Heart left ventricle (tissue), 16 donors: Measurements from ENCODE around the gene CC2D1A. TPM values are rescaled to one million over a fixed set of nuclear protein-coding genes. Genes with fewer than 3 reads are reported as not detected.

Experiments
- ATAC-seq, 4 donors: fragments of 200-7000 bp; cut with Tn5 transposase; one replicate each; pipeline ENCODE4 v1.9.1; 2020 to 2022; ENCODE audit warnings: moderate library complexity in 4 of 4, mild to moderate bottlenecking in 3 of 4, moderate number of reproducible peaks in 1 of 4
- DNase-seq, 5 donors: peaks; one replicate each; pipeline ENCODE4 v3.0.0-alpha.2; 2020
- H3K27ac ChIP-seq, 12 donors: fragments of 200-600 bp; sonication (generic) in 4 of 12; one replicate each; pipeline versions ENCODE4 v1.5.0 to v1.8.0; 2016 to 2022; ENCODE audit warnings: mild to moderate bottlenecking in 2 of 12
- H3K27me3 ChIP-seq, 9 donors: fragments of 200-600 bp; sonication (generic) in 2 of 9; one replicate each; pipeline versions ENCODE4 v1.5.1 to v1.8.0; 2016 to 2022; ENCODE audit warnings: mild to moderate bottlenecking in 3 of 9
- H3K36me3 ChIP-seq, 9 donors: fragments of 200-600 bp; sonication (generic) in 2 of 9; one replicate each; pipeline versions ENCODE4 v1.5.0 to v1.8.0; 2018 to 2022; ENCODE audit warnings: mild to moderate bottlenecking in 2 of 9
- H3K4me1 ChIP-seq, 12 donors: fragments of 200-600 bp; sonication (generic) in 4 of 12; one replicate each; pipeline versions ENCODE4 v1.5.0 to v1.8.0; 2016 to 2022; ENCODE audit warnings: mild to moderate bottlenecking in 3 of 12
- H3K4me3 ChIP-seq, 12 donors: fragments of 200-600 bp; sonication (generic) in 4 of 12; one replicate each; pipeline versions ENCODE4 v1.5.0 to v1.8.0; 2017 to 2022; ENCODE audit warnings: mild to moderate bottlenecking in 9 of 12, moderate library complexity in 4 of 12
- H3K9me3 ChIP-seq, 12 donors: fragments of 200-600 bp; sonication (generic) in 4 of 12; one replicate each; pipeline versions ENCODE4 v1.5.0 to v1.8.0; 2016 to 2022; ENCODE audit warnings: mild to moderate bottlenecking in 1 of 12
- POLR2A ChIP-seq, 2 donors: fragments of 450-650 bp; IDR thresholded peaks; one replicate each; pipeline ENCODE4 v1.6.1; 2017; ENCODE audit warnings: antibody characterized with exemption in 2 of 2, mild to moderate bottlenecking in 2 of 2, moderate library complexity in 2 of 2
- WGBS, 4 donors: extraction: QIAGEN DNeasy Blood & Tissue Kit in 2 of 4; methylation state at CpG; one replicate each; pipeline versions ENCODE4 v1.1.5 to v1.1.7; 2013 to 2018; 5-methylcytosine and 5-hydroxymethylcytosine counted together
- intact Hi-C, 10 donors: fragments of 100-400 bp; cut with DNase I; formaldehyde crosslinking; loops; one replicate each; pipeline versions ENCODE4 v1.11.1 to v1.14.2; 2022
- polyA plus RNA-seq, 2 donors: library from polyadenylated mRNA; stranded (reverse); fragments of 200-250 nt; gene quantifications; one replicate each; pipeline ENCODE4 v1.2.3, GENCODE V29; 2013
- total RNA-seq, 9 donors: library from RNA; depleted of rRNA in 2 of 9; stranded (reverse); fragments of >200 nt in 2 of 9; fragmentation: NEBNext Ultra II Directional in 3 of 9; extraction: Animal tissue kit (Norgen Biotek cat#: 25700) in 3 of 9; gene quantifications; one replicate each; pipeline versions ENCODE4 v1.1.0 to v1.2.4, GENCODE V29; 2016 to 2023
- TF ChIP-seq, protein P1 (sequence below), 12 donors: fragments of 200-600 bp; sonication (generic) in 4 of 12; IDR thresholded peaks; one replicate each; pipeline versions ENCODE4 v1.5.0 to v1.8.0; 2018 to 2022; ENCODE audit warnings: antibody characterized with exemption in 12 of 12, mild to moderate bottlenecking in 5 of 12
- donor health status: ischemic (EF 13 %, LVEDD 7.1; RV severe dilation, severe dysfunction).
- donor health status: healthy with polysubstance abuse.
- donor health status: DM: no; HTN: yes; CAD: no.
- donor health status: DM: no; HTN: no; CAD: no.
- donor health status: ischemic (EF 25% LVEDD 6.9; RV normal size, moderate dysfunction).
- donor health status: ischemic (EF 25% LVEDD 5.7; RV mildly dilated, moderate dysfunction).
- donor health status: healthy.
- donor health status: DM: yes; HTN: yes; CAD: no.
- donor health status: ischemic (EF 35%, LVEDD 5.7; RV mildly dilated, moderate dysfunction).
- donor health status: nonischemic (EF 11% LVEDD 7.7; RV severe dilation, severe dysfunction).
- donor health status: DM: yes; HTN: yes; CAD: no.
- donor health status: PGD.
- donor health status: ischemic (EF 29% LVEDD 5.4; RV normal size, mild dysfunction).
- donor health status: nonischemic (EF 23%, LVEDD 6.1; RV moderate dilation, normal function).

The CC2D1A gene
- total and polyA plus RNA-seq, 11 donors: 14.4 to 36.3 (median 19.5) TPM

- intact Hi-C loops: no loop called here
- Histone ChIP-seq H3K9me3 (no peaks in the 10 kb centered on the region), H3K4me1 (peaks cover 0 to 12% (median 0%) of the 10 kb centered on the region in 12 donors), H3K27me3 (no peaks in the 10 kb centered on the region), H3K36me3 (peaks cover 0 to 83% (median 70%) of the 10 kb centered on the region in 9 donors), H3K4me3 (no peak overlapping the region), H3K27ac (no peak overlapping the region)
- TF ChIP-seq POLR2A (IDR thresholded peaks at IDR 0.05): no peak
- TF ChIP-seq, protein P1, sequence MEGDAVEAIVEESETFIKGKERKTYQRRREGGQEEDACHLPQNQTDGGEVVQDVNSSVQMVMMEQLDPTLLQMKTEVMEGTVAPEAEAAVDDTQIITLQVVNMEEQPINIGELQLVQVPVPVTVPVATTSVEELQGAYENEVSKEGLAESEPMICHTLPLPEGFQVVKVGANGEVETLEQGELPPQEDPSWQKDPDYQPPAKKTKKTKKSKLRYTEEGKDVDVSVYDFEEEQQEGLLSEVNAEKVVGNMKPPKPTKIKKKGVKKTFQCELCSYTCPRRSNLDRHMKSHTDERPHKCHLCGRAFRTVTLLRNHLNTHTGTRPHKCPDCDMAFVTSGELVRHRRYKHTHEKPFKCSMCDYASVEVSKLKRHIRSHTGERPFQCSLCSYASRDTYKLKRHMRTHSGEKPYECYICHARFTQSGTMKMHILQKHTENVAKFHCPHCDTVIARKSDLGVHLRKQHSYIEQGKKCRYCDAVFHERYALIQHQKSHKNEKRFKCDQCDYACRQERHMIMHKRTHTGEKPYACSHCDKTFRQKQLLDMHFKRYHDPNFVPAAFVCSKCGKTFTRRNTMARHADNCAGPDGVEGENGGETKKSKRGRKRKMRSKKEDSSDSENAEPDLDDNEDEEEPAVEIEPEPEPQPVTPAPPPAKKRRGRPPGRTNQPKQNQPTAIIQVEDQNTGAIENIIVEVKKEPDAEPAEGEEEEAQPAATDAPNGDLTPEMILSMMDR (IDR thresholded peaks at IDR 0.05): no peak
- no peak for ATAC-seq
- DNase-seq: no peak
- WGBS, 4 donors: 95 to 97% (median 96%) methylated on average over 14 to 17 of the region's 17 CpGs
These were observed 7.4 kb downstream of the CC2D1A start for GRCh38 chr19:13913352-13913751.

DNA sequence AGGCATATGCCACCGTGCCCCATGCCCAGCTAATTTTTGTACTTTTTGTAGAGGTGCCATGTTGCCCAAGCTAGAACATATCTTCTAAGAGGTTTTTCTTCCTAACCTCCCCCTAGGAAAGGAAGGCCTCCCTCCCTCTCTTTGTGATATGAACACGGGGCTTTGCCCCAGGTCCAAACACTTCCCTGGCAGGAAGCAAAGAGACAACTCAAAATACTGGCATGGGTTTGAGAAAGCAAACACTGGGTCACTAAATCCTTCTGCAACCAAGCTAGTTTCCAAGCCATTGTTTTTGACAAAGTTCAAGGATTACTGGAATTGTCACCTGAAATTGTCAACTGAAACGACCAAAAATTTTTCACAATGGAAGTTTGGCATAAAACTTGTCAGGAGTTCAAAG lies 8.8 kb downstream of the CC2D1A start:
- ATAC-seq (no peak), DNase-seq (no peak)
- Histone ChIP-seq H3K36me3 (peaks cover 0 to 92% (median 85%) of the 10 kb centered on the region in 9 donors), H3K9me3 (no peaks in the 10 kb centered on the region), H3K27ac (no peak overlapping the region), H3K4me1 (peaks cover 0 to 15% (median 0%) of the 10 kb centered on the region in 12 donors), H3K27me3 (no peaks in the 10 kb centered on the region), H3K4me3 (no peak overlapping the region)
- intact Hi-C loops: no loop called here
- 81 to 88% (median 83%) methylated on average over 3 of the region's 3 CpGs for WGBS, 4 donors
- TF ChIP-seq, protein P1 (IDR thresholded peaks at IDR 0.05): no peak
- no peak for TF ChIP-seq POLR2A (IDR thresholded peaks at IDR 0.05)

DNA sequence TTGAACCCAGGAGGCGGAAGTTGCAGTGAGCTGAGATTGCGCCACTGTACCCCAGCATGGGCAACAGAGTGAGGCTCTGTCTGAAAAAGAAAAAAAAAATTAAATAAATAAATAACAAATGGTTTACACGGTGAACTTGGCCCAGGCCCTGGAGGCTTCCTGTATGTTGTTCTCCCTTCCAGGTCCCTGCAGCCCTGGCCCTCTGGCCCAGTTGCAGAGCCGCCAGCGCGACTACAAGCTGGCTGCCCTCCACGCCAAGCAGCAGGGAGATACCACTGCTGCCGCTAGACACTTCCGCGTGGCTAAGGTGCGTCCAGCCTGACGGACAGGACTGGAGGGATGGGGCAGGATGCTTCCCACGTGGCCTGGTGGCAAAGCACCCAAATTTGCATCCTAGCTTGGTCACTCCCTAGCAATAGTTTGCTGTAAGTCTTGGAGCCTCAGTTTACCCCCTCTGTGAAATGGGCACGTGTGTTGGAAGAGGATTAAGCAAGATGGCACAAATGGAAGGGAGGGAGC lies 11.9 kb downstream of the CC2D1A start:
- TF ChIP-seq POLR2A (IDR thresholded peaks at IDR 0.05): no peak
- TF ChIP-seq, protein P1 (IDR thresholded peaks at IDR 0.05): no peak
- peaks cover 5 to 99% (median 91%) of the 10 kb centered on the region in 9 donors for H3K36me3 ChIP-seq
- DNase-seq: peak in 4 of 5 donors; percentile 41 to 64 (median 55)
- peak overlapping the region in 6 of 12 donors; percentile 11 to 53 (median 42) for H3K27ac ChIP-seq
- H3K9me3 ChIP-seq: peaks cover 0 to 6% (median 0%) of the 10 kb centered on the region in 12 donors
- H3K4me3 ChIP-seq: no peak overlapping the region
- peaks cover 0 to 15% (median 0%) of the 10 kb centered on the region in 12 donors for H3K4me1 ChIP-seq
- peak; percentile 52 to 79 (median 62) for ATAC-seq
- 69 to 80% (median 72%) methylated on average over 13 to 14 of the region's 14 CpGs for WGBS, 4 donors
- intact Hi-C loops: no loop called here
- no peaks in the 10 kb centered on the region for H3K27me3 ChIP-seq

DNA sequence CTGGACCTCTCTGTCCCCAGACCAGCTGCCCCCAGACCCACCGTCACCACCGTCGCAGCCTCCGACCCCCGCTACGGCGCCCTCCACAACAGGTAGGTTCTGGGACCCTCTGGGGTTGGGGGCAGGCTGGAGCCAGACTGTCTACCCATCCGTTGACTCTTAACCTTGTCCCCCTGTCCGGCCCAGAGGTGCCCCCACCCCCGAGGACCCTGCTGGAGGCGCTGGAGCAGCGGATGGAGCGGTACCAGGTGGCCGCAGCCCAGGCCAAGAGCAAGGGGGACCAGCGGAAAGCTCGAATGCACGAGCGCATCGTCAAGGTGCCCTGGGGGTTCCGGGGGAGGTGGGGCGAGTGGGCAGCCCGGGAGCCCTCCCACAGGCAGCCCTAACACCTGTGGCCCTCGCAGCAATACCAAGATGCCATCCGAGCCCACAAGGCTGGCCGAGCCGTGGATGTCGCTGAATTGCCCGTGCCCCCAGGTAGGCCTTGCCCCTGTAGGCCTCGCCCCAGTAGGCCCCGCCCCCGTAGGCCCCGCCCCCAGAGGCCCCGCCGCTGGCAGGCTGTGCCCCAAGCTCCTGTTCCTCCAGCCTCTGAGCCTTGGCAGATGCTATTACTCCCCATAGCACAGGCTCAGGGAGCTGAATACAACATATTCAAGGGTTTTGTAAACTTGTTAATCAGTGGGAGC lies 12.9 kb downstream of the CC2D1A start:
- ATAC-seq (peak in 1 of 4 donors; percentile 17), DNase-seq (no peak)
- no peaks in the 10 kb centered on the region for H3K27me3 ChIP-seq
- TF ChIP-seq, protein P1 (IDR thresholded peaks at IDR 0.05): no peak
- TF ChIP-seq POLR2A (IDR thresholded peaks at IDR 0.05): no peak
- peaks cover 0 to 6% (median 0%) of the 10 kb centered on the region in 12 donors for H3K9me3 ChIP-seq
- peaks cover 0 to 15% (median 0%) of the 10 kb centered on the region in 12 donors for H3K4me1 ChIP-seq
- WGBS, 4 donors: 89 to 97% (median 92%) methylated on average over 25 to 34 of the region's 34 CpGs
- peak overlapping the region in 2 of 12 donors; percentile 43 to 53 for H3K27ac ChIP-seq
- H3K4me3 ChIP-seq: no peak overlapping the region
- H3K36me3 ChIP-seq: peaks cover 5 to 99% (median 91%) of the 10 kb centered on the region in 9 donors
- intact Hi-C loops: no loop called here
